ENCODE data around the gene AGBL4.
"Not testable (repeated sequence)": the region's sequence is repeated elsewhere in the genome, so short reads cannot be mapped to it uniquely, and the experiment has no call there.

Gene AGBL4

GRCh38 chr1:49854741-49855140, 169.0 kb downstream of the AGBL4 start:
- no peak for TF ChIP-seq CTCF (conservative IDR thresholded peaks at IDR 0.05; ENCODE audit: low read depth)
- no peak overlapping the region for H3K27ac ChIP-seq
- ChIA-PET CTCF (no interaction called here), POLR2A (ENCODE audit: low non-redundant PET) (no interaction called here)
- DNase-seq (ENCODE audit: low spot score) = no peak

- no peak for DNase-seq (ENCODE audit: low spot score)
- H3K27ac ChIP-seq = no peak overlapping the region
- TF ChIP-seq CTCF (conservative IDR thresholded peaks at IDR 0.05; ENCODE audit: low read depth) = no peak
- ChIA-PET POLR2A (ENCODE audit: low non-redundant PET) (no interaction called here), CTCF (no interaction called here)
These were observed 181.2 kb downstream of the AGBL4 start for GRCh38 chr1:49842596-49842995.

GRCh38 chr1:49841767-49842166, 182.0 kb downstream of the AGBL4 start:
- ChIA-PET POLR2A (ENCODE audit: low non-redundant PET) (no interaction called here), CTCF (no interaction called here)
- no peak overlapping the region for H3K27ac ChIP-seq
- TF ChIP-seq CTCF (conservative IDR thresholded peaks at IDR 0.05; ENCODE audit: low read depth) = no peak
- DNase-seq (ENCODE audit: low spot score) = no peak

- ChIA-PET POLR2A (ENCODE audit: low non-redundant PET) (no interaction called here), CTCF (no interaction called here)
- TF ChIP-seq CTCF (conservative IDR thresholded peaks at IDR 0.05; ENCODE audit: low read depth) = no peak
- DNase-seq (ENCODE audit: low spot score) = no peak
- no peak overlapping the region for H3K27ac ChIP-seq
These were observed 199.5 kb downstream of the AGBL4 start for GRCh38 chr1:49824261-49824660.

- TF ChIP-seq CTCF (conservative IDR thresholded peaks at IDR 0.05; ENCODE audit: low read depth) = no peak
- ChIA-PET POLR2A (ENCODE audit: low non-redundant PET) (no interaction called here), CTCF (interaction anchor here (0.6 kb wide), 1 partner anchor 15 kb away, joined by 3 read pairs; no protein-coding TSS in a partner anchor)
- H3K27ac ChIP-seq = no peak overlapping the region
- DNase-seq (ENCODE audit: low spot score) = no peak
These were observed 206.1 kb downstream of the AGBL4 start for GRCh38 chr1:49817681-49818080.

GRCh38 chr1:49787013-49787412, 236.7 kb downstream of the AGBL4 start:
- DNase-seq (ENCODE audit: low spot score); POLR2A ChIA-PET (ENCODE audit: low non-redundant PET); H3K27ac ChIP-seq; CTCF ChIA-PET: not testable (repeated sequence)

GRCh38 chr1:49765034-49765433, 258.7 kb downstream of the AGBL4 start:
- CTCF ChIA-PET = no interaction called here
- POLR2A ChIA-PET (ENCODE audit: low non-redundant PET) = no interaction called here
- no peak for DNase-seq (ENCODE audit: low spot score)
- TF ChIP-seq CTCF (conservative IDR thresholded peaks at IDR 0.05; ENCODE audit: low read depth) = no peak
- no peak overlapping the region for H3K27ac ChIP-seq

GRCh38 chr1:49738118-49738517, 285.6 kb downstream of the AGBL4 start:
- POLR2A ChIA-PET (ENCODE audit: low non-redundant PET); DNase-seq (ENCODE audit: low spot score); CTCF ChIA-PET; H3K27ac ChIP-seq: not testable (repeated sequence)

All from RWPE1 (cell line).